SK-N-SH (cell line): ENCODE measurements around the gene SIRPA.

ENCODE experiments used
- CTCF ChIP-seq: fragments of 200-600 bp; sonication (generic); IDR thresholded peaks from 2 replicates; pipeline ENCODE4 v1.6.1; 2017; ENCODE audit warnings: antibody characterized with exemption, mild to moderate bottlenecking, moderate library complexity
- EP300 ChIP-seq, 2 experiments: IDR thresholded peaks; 2 replicates each; pipeline versions ENCODE4 v1.4.0 to v1.6.1; 2012; ENCODE audit warnings: borderline replicate concordance in 1 of 2, low read depth in 1 of 2, low read length in 1 of 2
- FOXM1 ChIP-seq: IDR thresholded peaks from 2 replicates; pipeline ENCODE4 v1.4.0; 2012; ENCODE audit warnings: low read depth, mild to moderate bottlenecking
- MAX ChIP-seq: IDR thresholded peaks from 2 replicates; pipeline ENCODE4 v1.4.0; 2012; ENCODE audit warnings: low read depth
- POLR2AphosphoS5 ChIP-seq: IDR thresholded peaks from 2 replicates; pipeline ENCODE4 v1.6.1; 2012; ENCODE audit warnings: low read depth, low read length
- REST ChIP-seq: IDR thresholded peaks from 2 replicates; pipeline ENCODE4 v1.6.1; 2012; ENCODE audit warnings: mild to moderate bottlenecking, low read depth, low read length, moderate library complexity
- TAF1 ChIP-seq: IDR thresholded peaks from 2 replicates; pipeline ENCODE4 v1.6.1; 2012; ENCODE audit warnings: low read depth, mild to moderate bottlenecking, low read length, moderate library complexity, borderline replicate concordance
- USF2 ChIP-seq: fragments of 150-350 bp; IDR thresholded peaks from 2 replicates; pipeline ENCODE4 v1.6.1; 2017; ENCODE audit warnings: antibody characterized with exemption, low read length, low read depth, borderline replicate concordance

- TF ChIP-seq CTCF (no peak), REST (no peak), FOXM1 (no peak), POLR2AphosphoS5 (no peak), MAX (no peak), EP300 (IDR thresholded peaks at IDR 0.05; ENCODE audit: borderline replicate concordance in 1 of 2, low read depth in 1 of 2, low read length in 1 of 2) (no peak), USF2 (no peak), TAF1 (no peak)
These were observed 4.0 kb downstream of the SIRPA start for GRCh38 chr20:1899241-1899525.
